Measurements from ENCODE around the gene SBNO2.

DNA sequence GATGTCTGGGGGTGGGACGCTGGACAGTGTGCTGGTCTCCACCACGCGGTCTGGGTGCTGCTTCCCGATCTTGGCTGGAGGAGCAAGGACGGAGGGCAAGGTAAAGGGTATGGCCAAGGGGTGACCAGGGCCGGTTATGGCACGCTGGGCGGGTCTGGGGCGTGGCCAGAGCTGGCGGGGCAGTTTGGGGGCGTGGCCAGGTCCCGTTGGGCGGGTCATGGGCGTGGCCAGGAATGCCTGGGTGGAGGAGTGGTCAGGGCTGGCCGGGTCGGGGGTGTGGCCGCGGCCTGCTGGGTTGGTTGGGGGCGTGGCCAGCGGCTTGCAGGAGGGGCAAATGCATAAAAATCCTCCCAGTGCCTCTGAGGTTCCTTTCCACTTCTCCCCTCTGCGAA is 51.1 kb downstream of the SBNO2 start:
- TF ChIP-seq, protein P1, sequence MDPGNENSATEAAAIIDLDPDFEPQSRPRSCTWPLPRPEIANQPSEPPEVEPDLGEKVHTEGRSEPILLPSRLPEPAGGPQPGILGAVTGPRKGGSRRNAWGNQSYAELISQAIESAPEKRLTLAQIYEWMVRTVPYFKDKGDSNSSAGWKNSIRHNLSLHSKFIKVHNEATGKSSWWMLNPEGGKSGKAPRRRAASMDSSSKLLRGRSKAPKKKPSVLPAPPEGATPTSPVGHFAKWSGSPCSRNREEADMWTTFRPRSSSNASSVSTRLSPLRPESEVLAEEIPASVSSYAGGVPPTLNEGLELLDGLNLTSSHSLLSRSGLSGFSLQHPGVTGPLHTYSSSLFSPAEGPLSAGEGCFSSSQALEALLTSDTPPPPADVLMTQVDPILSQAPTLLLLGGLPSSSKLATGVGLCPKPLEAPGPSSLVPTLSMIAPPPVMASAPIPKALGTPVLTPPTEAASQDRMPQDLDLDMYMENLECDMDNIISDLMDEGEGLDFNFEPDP (CRISPR knock-in tag; IDR thresholded peaks at IDR 0.05): no peak
- TF ChIP-seq, protein P2, sequence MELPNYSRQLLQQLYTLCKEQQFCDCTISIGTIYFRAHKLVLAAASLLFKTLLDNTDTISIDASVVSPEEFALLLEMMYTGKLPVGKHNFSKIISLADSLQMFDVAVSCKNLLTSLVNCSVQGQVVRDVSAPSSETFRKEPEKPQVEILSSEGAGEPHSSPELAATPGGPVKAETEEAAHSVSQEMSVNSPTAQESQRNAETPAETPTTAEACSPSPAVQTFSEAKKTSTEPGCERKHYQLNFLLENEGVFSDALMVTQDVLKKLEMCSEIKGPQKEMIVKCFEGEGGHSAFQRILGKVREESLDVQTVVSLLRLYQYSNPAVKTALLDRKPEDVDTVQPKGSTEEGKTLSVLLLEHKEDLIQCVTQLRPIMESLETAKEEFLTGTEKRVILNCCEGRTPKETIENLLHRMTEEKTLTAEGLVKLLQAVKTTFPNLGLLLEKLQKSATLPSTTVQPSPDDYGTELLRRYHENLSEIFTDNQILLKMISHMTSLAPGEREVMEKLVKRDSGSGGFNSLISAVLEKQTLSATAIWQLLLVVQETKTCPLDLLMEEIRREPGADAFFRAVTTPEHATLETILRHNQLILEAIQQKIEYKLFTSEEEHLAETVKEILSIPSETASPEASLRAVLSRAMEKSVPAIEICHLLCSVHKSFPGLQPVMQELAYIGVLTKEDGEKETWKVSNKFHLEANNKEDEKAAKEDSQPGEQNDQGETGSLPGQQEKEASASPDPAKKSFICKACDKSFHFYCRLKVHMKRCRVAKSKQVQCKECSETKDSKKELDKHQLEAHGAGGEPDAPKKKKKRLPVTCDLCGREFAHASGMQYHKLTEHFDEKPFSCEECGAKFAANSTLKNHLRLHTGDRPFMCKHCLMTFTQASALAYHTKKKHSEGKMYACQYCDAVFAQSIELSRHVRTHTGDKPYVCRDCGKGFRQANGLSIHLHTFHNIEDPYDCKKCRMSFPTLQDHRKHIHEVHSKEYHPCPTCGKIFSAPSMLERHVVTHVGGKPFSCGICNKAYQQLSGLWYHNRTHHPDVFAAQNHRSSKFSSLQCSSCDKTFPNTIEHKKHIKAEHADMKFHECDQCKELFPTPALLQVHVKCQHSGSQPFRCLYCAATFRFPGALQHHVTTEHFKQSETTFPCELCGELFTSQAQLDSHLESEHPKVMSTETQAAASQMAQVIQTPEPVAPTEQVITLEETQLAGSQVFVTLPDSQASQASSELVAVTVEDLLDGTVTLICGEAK (IDR thresholded peaks at IDR 0.05): no peak
- TF ChIP-seq, protein P2 (CRISPR knock-in tag; IDR thresholded peaks at IDR 0.05): no peak
- TF ChIP-seq KLF13 (tag; IDR thresholded peaks at IDR 0.05; ENCODE audit: borderline replicate concordance, low read depth) (no peak), BRD4 (IDR thresholded peaks at IDR 0.05) (no peak), TEAD4 (IDR thresholded peaks at IDR 0.05; ENCODE audit: low read length) (no peak), TEAD4 (CRISPR knock-in tag; IDR thresholded peaks at IDR 0.05; ENCODE audit: borderline replicate concordance) (no peak), POLR2A (conservative IDR thresholded peaks at IDR 0.05) (no peak)
- TF ChIP-seq, protein P3, sequence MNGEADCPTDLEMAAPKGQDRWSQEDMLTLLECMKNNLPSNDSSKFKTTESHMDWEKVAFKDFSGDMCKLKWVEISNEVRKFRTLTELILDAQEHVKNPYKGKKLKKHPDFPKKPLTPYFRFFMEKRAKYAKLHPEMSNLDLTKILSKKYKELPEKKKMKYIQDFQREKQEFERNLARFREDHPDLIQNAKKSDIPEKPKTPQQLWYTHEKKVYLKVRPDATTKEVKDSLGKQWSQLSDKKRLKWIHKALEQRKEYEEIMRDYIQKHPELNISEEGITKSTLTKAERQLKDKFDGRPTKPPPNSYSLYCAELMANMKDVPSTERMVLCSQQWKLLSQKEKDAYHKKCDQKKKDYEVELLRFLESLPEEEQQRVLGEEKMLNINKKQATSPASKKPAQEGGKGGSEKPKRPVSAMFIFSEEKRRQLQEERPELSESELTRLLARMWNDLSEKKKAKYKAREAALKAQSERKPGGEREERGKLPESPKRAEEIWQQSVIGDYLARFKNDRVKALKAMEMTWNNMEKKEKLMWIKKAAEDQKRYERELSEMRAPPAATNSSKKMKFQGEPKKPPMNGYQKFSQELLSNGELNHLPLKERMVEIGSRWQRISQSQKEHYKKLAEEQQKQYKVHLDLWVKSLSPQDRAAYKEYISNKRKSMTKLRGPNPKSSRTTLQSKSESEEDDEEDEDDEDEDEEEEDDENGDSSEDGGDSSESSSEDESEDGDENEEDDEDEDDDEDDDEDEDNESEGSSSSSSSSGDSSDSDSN (IDR thresholded peaks at IDR 0.05; ENCODE audit: borderline replicate concordance in 1 of 2, low read depth in 2 of 2, low read length in 2 of 2): peak in 1 of 2 experiments; percentile 96; a peak in 1 of 4 replicates
- TF ChIP-seq, protein P4, sequence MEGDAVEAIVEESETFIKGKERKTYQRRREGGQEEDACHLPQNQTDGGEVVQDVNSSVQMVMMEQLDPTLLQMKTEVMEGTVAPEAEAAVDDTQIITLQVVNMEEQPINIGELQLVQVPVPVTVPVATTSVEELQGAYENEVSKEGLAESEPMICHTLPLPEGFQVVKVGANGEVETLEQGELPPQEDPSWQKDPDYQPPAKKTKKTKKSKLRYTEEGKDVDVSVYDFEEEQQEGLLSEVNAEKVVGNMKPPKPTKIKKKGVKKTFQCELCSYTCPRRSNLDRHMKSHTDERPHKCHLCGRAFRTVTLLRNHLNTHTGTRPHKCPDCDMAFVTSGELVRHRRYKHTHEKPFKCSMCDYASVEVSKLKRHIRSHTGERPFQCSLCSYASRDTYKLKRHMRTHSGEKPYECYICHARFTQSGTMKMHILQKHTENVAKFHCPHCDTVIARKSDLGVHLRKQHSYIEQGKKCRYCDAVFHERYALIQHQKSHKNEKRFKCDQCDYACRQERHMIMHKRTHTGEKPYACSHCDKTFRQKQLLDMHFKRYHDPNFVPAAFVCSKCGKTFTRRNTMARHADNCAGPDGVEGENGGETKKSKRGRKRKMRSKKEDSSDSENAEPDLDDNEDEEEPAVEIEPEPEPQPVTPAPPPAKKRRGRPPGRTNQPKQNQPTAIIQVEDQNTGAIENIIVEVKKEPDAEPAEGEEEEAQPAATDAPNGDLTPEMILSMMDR (IDR thresholded peaks at IDR 0.05 in 2 of 3, conservative IDR thresholded peaks at IDR 0.05 in 1 of 3; ENCODE audit: insufficient read depth in 2 of 3, low read depth in 1 of 3, low read length in 3 of 3): peak in 1 of 3 experiments; percentile 71; a peak in 2 of 6 replicates
- TF ChIP-seq, protein P5, sequence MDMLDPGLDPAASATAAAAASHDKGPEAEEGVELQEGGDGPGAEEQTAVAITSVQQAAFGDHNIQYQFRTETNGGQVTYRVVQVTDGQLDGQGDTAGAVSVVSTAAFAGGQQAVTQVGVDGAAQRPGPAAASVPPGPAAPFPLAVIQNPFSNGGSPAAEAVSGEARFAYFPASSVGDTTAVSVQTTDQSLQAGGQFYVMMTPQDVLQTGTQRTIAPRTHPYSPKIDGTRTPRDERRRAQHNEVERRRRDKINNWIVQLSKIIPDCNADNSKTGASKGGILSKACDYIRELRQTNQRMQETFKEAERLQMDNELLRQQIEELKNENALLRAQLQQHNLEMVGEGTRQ (CRISPR knock-in tag; IDR thresholded peaks at IDR 0.05): no peak
